Subcutaneous adipose tissue (tissue), 4 donors: Measurements from ENCODE around the gene TMOD2. TPM values are rescaled to one million over a fixed set of nuclear protein-coding genes. Genes with fewer than 3 reads are reported as not detected.

Experiments used
- CTCF ChIP-seq: fragments of 450-650 bp; IDR thresholded peaks from one replicate; pipeline ENCODE4 v1.5.1; 2016; ENCODE audit warnings: low read depth, mild to moderate bottlenecking, control low read depth, antibody characterized with exemption, moderate library complexity
- total RNA-seq, 4 donors: library from RNA; depleted of rRNA; stranded (reverse); fragments of >200 nt; gene quantifications; one replicate each; pipeline ENCODE4 v1.1.0, GENCODE V29; 2016

The TMOD2 gene
- total RNA-seq, 4 donors from 2014 or later = 7.9 to 12.4 (median 11.2) TPM

GRCh38 chr15:51841406-51842040, 90.1 kb downstream of the TMOD2 start:
- no peak for TF ChIP-seq CTCF

GRCh38 chr15:51842265-51842664, 90.9 kb downstream of the TMOD2 start:
- TF ChIP-seq CTCF = no peak

GRCh38 chr15:51842852-51843737, 91.7 kb downstream of the TMOD2 start:
- TF ChIP-seq CTCF = no peak

- no peak for TF ChIP-seq CTCF
These were observed 93.5 kb downstream of the TMOD2 start for GRCh38 chr15:51844747-51845426.

GRCh38 chr15:51846066-51846462, 94.7 kb downstream of the TMOD2 start:
- no peak for TF ChIP-seq CTCF

- no peak for TF ChIP-seq CTCF
These were observed 95.2 kb downstream of the TMOD2 start for GRCh38 chr15:51846463-51847230.
